ENCODE results near the gene VPS35L. TPM values are rescaled to one million over a fixed set of nuclear protein-coding genes. Genes with fewer than 3 reads are reported as not detected.

Gene VPS35L
- total and polyA plus RNA-seq, 2 experiments from 2014 or later, result 48.0 to 54.6 TPM

- peaks cover 16% of the 10 kb centered on the region for H3K4me1 Mint-ChIP-seq
- TF ChIP-seq REST (IDR thresholded peaks at IDR 0.05; ENCODE audit: unreplicated experiment), result no peak
- no peaks in the 10 kb centered on the region for H3F3A ChIP-seq (replicated peaks; ENCODE audit: low read depth)
- no peak overlapping the region for H3K27ac Mint-ChIP-seq
- H3K27me3 ChIP-seq (ENCODE audit: insufficient read depth), result no peaks in the 10 kb centered on the region
- no peaks in the 10 kb centered on the region for H3K9me3 Mint-ChIP-seq
- no peak overlapping the region for H3K4me3 Mint-ChIP-seq
- H2AFZ ChIP-seq, result no peak overlapping the region
- no peak overlapping the region for H3K27ac ChIP-seq (ENCODE audit: low read depth)
- no peak overlapping the region for H3K4me3 ChIP-seq
- DNase-seq (ENCODE audit: low spot score), result no peak
- H3K27me3 Mint-ChIP-seq (ENCODE audit: insufficient read depth, low read depth, poor library complexity), result peaks cover 3% of the 10 kb centered on the region
- peaks cover 7% of the 10 kb centered on the region; the same call in 1 of the 2 replicates for H3K36me3 ChIP-seq (ENCODE audit: insufficient read depth)
- H3K36me3 Mint-ChIP-seq (ENCODE audit: low read depth), result peaks cover 20% of the 10 kb centered on the region; the same call in 2 of the 3 replicates
- no peak for ATAC-seq
- no peaks in the 10 kb centered on the region for H4K20me1 ChIP-seq (replicated peaks; ENCODE audit: insufficient read depth)
- peaks cover 24% of the 10 kb centered on the region for H3K79me2 ChIP-seq (replicated peaks; ENCODE audit: insufficient read depth)
- H3K4me2 ChIP-seq, result no peak overlapping the region
- H3K4me1 ChIP-seq (ENCODE audit: insufficient read depth), result peaks cover 15% of the 10 kb centered on the region
- H3K9me2 ChIP-seq (ENCODE audit: insufficient read depth), result no peaks in the 10 kb centered on the region
Measured at GRCh38 chr16:19528666-19529065, 26.8 kb upstream of the VPS35L start.

- Mint-ChIP-seq H3K4me3 (no peak overlapping the region), H3K9me3 (no peaks in the 10 kb centered on the region), H3K36me3 (ENCODE audit: low read depth) (peaks cover 37% of the 10 kb centered on the region; the same call in 2 of the 3 replicates), H3K27me3 (ENCODE audit: insufficient read depth, low read depth, poor library complexity) (no peaks in the 10 kb centered on the region), H3K4me1 (peaks cover 10% of the 10 kb centered on the region), H3K27ac (no peak overlapping the region)
- H4K20me1 ChIP-seq (replicated peaks; ENCODE audit: insufficient read depth), result no peaks in the 10 kb centered on the region
- TF ChIP-seq NANOG (IDR thresholded peaks at IDR 0.05; ENCODE audit: borderline replicate concordance) (no peak), JUNB (IDR thresholded peaks at IDR 0.05; ENCODE audit: unreplicated experiment) (no peak), ZNF331 (CRISPR knock-in tag; IDR thresholded peaks at IDR 0.05; ENCODE audit: low read depth) (no peak), ZNF114 (CRISPR knock-in tag; IDR thresholded peaks at IDR 0.05) (no peak), EZH2 (IDR thresholded peaks at IDR 0.05; ENCODE audit: low read depth, unreplicated experiment) (no peak)
- peaks cover 8% of the 10 kb centered on the region; the same call in 1 of the 2 replicates for H3K36me3 ChIP-seq (ENCODE audit: insufficient read depth)
- no peaks in the 10 kb centered on the region for H3F3A ChIP-seq (replicated peaks; ENCODE audit: low read depth)
- H3K9me2 ChIP-seq (ENCODE audit: insufficient read depth), result no peaks in the 10 kb centered on the region
- ATAC-seq (no peak), DNase-seq (ENCODE audit: low spot score) (no peak)
- H3K4me3 ChIP-seq, result no peak overlapping the region
- H3K27ac ChIP-seq (ENCODE audit: low read depth), result peak overlapping the region; percentile 27; the same call in 1 of the 2 replicates
- no peaks in the 10 kb centered on the region for H3K27me3 ChIP-seq (ENCODE audit: insufficient read depth)
- no peak overlapping the region for H3K4me2 ChIP-seq
- H3K4me1 ChIP-seq (ENCODE audit: insufficient read depth), result 0 out of 2 replicates have a peak, but pooled peaks cover 6% of the 10 kb centered on the region
- no peak overlapping the region for H2AFZ ChIP-seq
- no peaks in the 10 kb centered on the region for H3K79me2 ChIP-seq (replicated peaks; ENCODE audit: insufficient read depth)
Measured at GRCh38 chr16:19532601-19533000, 22.9 kb upstream of the VPS35L start.
